NCI-H2029 treated with DMSO at 0.1 percent for 48 hours (cell line): ENCODE data around the gene BMP8A.

Experiments used
- DNase-seq: peaks from one replicate; lab custom pipeline; 2025; lab: John Stamatoyannopoulos, UW

BMP8A gene

GRCh38 chr1:39527190-39527579 is 35.7 kb downstream of the BMP8A start:
- DNase-seq = peak; percentile 100

GRCh38 chr1:39528082-39528481 is 36.6 kb downstream of the BMP8A start:
- no peak for DNase-seq

- DNase-seq = no peak
Observed at GRCh38 chr1:39529901-39530535, 38.6 kb downstream of the BMP8A start.

GRCh38 chr1:39531526-39531925 is 40.1 kb downstream of the BMP8A start:
- no peak for DNase-seq

- no peak for DNase-seq
Observed at GRCh38 chr1:39533442-39533841, 42.0 kb downstream of the BMP8A start.

DNA sequence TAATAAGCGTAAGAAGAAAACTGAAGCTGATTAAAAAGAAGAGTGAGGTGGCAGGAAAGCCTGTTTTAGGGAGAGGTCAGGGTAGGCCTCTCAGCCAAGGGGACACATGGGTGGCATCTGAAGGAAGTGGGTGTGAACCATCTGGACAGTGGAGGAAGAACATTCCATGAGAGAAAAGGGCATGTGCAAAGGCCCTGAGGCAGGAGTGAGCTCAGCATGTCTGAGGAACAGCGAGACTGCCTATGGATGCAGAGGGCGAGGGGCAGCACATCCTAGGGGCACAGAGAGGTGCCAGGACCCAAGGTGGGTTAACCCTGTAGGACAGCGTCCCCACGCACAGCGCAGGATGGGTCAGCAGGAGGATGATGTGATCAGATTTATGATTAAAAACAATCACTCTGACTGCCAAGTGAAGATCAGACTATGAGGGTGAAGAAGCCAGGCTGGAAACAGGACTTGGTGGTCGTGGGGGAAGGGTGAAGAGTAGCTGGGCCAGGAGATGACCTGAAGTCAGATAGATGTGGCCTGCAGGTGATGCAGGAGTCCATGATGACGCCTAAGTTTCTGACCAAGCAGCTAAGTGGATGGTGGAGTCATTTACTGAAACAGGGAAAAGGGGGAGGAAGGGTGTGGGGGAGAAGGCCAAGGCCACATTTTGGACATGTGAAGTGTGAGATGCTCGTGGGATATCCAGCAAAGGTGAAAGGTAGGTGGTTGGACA is 47.3 kb downstream of the BMP8A start:
- no peak for DNase-seq

DNA sequence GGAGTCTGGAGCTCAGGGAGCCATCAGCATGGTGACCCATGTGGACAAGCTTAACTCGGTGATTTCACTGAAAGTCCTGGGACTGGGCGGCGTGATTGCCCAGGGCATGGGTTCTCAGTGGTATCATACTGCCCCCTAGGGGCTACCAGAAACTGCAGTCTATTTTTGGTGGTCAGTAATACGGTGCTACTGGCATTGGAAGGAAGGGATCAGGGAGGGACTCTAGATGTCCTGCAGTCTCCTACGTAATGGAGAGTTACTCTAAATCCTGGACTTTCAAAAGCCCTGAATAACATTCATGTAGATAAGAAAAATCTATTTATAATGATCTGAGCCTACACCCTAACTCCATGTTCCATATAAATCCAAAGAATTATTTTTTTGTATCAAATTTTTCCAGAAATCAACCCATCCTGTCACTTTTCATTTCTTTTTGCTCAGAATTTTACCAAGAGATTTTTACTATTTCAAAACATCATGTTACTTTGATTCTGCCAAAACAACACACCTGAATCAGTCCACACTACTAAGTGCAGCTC is 47.9 kb downstream of the BMP8A start:
- DNase-seq = peak; percentile 100

DNA sequence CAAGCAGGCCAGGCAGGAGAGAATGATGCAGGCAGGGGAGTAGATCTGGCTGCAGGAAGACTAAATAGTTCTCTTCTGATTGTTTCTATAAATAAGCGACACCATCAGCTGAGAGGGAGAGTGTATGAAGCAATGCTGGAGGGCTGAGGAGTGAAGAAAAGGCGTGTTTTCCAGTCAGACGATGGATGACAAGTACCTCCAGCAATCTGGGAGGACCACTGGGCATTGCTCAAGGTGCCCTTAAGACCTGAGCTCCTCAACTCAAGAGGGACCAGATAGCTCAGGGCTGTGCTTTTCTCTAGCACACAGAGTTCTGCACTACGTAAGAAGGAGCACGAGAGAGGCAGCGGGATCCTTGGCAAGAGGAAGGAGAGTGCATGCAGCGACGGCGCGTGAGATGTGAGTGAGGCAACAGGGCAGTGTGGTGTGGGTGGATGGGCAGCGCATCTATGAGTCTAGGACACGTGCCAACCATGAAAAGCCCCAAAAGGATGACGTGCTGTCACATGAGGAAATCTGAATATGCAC is 49.1 kb downstream of the BMP8A start:
- DNase-seq = peak; percentile 100

DNA sequence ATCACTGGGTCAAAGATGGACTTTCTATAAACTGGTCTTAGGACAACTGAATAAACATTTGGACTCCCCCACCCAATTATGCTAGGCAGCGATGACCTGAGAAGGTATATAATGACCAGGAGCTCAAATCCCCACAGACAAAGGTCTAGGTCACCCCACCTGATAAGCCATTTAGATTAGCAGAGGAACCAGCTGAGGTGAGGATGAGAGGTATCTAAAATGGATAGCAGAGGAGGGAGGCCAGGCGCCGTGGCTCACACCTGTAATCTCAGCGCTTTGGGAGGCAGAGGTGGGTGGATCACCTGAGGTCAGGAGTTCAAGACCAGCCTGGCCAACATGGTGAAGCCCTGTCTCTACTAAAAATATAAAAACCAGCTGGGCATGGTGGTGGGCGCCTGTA is 51.5 kb downstream of the BMP8A start:
- DNase-seq = no peak

- DNase-seq = peak; percentile 100
Observed at GRCh38 chr1:39544327-39544726, 52.9 kb downstream of the BMP8A start.

GRCh38 chr1:39545531-39545930 is 54.1 kb downstream of the BMP8A start:
- DNase-seq = no peak

DNA sequence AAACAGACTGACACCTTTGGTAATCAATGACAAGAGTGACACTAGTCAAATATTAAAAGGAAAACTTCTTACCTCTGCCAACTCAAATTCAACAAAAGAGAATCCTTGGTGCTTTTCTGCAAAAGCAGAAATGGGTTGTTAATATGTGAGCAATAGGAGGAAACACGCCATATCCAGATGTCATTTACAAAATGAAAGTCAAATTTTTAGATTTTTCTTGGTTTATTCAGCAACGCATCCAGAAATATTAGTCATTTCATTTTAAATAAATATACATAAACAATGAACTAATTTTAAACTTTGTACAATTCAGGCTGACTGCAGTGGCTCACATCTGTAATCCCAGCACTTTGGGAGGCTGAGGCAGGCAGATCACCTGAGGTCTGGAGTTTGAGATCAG is 62.8 kb downstream of the BMP8A start:
- no peak for DNase-seq

- no peak for DNase-seq
Observed at GRCh38 chr1:39561279-39561678, 69.8 kb downstream of the BMP8A start.

DNA sequence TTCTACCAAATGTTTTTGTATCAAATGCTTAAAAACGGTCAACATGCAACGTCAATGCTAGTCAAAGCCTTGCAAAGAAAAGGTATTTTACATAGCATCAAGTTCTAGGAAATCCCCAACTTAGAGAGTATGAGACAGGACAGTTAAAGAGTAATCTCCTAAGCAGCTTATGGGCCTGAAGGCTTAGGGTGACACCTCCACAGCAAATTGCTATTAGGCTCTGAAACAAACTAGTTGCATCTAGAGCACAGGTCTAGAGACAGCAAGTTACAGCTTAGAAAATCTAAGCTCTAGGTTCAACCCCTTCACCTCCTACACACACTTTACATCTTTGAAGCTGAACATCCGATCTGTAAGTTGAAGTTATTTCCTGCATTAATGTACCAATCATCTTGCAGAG is 71.5 kb downstream of the BMP8A start:
- DNase-seq = no peak

GRCh38 chr1:39563669-39564068 is 72.2 kb downstream of the BMP8A start:
- no peak for DNase-seq

- DNase-seq = no peak
Observed at GRCh38 chr1:39564340-39564739, 72.9 kb downstream of the BMP8A start.

DNA sequence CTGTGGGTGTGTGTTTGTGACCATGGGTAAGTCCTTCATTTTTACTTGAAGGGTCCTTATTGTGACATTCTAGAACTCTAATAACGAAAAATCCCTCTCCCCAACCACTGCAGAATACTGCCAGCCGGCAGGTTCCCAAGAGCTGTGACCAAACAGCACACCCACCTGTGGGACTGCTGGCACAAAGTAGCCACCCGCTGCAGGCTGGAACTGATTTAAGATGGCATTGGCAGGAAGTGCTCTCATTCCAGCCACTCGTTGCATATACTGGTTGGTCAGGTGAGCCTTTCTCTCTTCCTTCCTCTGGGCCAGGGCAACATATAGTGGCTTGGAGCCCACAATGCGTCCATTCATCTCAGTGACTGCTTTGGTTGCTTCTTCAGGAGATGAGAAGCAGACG is 73.5 kb downstream of the BMP8A start:
- no peak for DNase-seq

- DNase-seq = peak; percentile 72
Observed at GRCh38 chr1:39566441-39567137, 75.2 kb downstream of the BMP8A start.

DNA sequence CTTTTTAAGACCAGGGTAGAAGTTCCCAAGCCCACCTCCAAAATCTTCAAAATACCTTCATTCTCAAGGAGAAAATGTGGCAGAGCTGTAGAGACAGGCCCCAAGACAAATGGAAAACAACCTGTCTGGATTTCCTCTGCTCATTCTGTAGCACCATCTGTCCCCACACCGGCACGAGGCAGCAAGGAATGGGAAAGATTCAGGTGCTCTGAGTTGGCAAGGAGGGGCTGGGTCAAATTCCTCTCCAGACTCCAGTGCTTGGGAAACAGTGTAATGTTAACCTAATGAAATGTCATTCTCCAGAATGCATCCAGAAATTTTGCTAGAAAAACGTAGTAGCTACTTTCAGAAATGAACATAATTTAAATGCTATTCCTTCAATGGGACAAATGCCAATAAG is 75.9 kb downstream of the BMP8A start:
- no peak for DNase-seq

- no peak for DNase-seq
Observed at GRCh38 chr1:39568208-39568607, 76.8 kb downstream of the BMP8A start.

GRCh38 chr1:39569034-39569433 is 77.6 kb downstream of the BMP8A start:
- peak; percentile 88 for DNase-seq

DNA sequence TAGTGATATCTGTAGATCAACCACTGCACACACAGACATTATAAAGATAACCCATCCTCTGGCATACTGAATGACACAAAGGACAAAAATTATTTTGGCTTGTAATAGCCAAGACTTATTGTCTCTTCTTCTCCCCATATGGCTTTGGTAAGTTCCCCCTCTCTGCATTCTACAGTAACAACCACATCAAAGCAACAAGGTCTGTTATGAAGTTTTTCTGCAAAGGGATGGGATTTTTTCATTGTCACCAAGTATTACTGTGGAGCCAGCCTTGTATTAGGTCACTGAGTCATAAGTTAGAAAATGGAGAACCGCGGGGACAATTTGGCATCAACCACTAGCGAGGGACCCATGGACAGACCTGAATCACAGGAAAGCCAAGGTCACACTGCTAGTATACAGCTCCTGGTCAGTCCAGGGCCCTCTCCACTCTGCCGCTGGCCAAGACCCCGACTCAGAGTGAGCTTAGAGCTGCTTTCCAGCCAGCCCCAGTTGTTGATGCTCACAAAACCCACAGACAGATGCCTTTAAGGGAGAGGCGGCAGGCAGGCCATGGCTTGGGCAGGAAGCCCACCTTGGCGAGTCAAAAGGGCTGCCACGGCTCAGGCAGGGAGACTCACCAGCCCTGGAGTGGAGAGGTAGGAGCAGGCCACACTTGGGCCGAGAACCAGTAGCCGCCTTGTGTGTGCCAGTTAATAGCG is 79.2 kb downstream of the BMP8A start:
- no peak for DNase-seq
